Pancreas (tissue), 10 donors: Measurements from ENCODE around the gene C1QL4. TPM values are rescaled to one million over a fixed set of nuclear protein-coding genes. Genes with fewer than 3 reads are reported as not detected.
A peak's percentile ranks its signal among the peaks of the same experiment; 100 is the strongest.

Experiments
- ATAC-seq, 4 donors: fragments of 200-7000 bp; cut with Tn5 transposase; one replicate each; pipeline versions ENCODE4 v1.8.0 to v1.9.1; 2020; ENCODE audit warnings: mild to moderate bottlenecking in 4 of 4, moderate library complexity in 4 of 4
- DNase-seq, 6 donors: peaks; one replicate each; pipeline ENCODE4 v3.0.0-alpha.2; 2020
- FAIRE-seq: peaks from 2 replicates; lab custom pipeline; 2012; peaks lifted over from hg19 to GRCh38; lab: Jason Lieb, UNC
- H3K27ac ChIP-seq, 4 donors: fragments of 200-600 bp; sonication (generic); 1 replicate in 3 of 4; 2 replicates in 1 of 4; pipeline versions ENCODE4 v1.5.0 to v1.8.0; 2020
- H3K27me3 ChIP-seq, 4 donors: fragments of 200-600 bp; one replicate each; pipeline ENCODE4 v1.8.0; 2021
- H3K36me3 ChIP-seq, 3 donors: fragments of 200-600 bp; sonication (generic) in 1 of 3; one replicate each; pipeline versions ENCODE4 v1.5.0 to v1.8.0; 2020 to 2021
- H3K4me1 ChIP-seq, 3 donors: fragments of 200-600 bp; one replicate each; pipeline ENCODE4 v1.8.0; 2021
- H3K4me3 ChIP-seq, 4 donors: fragments of 200-600 bp; sonication (generic) in 2 of 4; one replicate each; pipeline versions ENCODE4 v1.5.0 to v1.8.0; 2020 to 2021
- H3K9me3 ChIP-seq, 4 donors: fragments of 200-600 bp; one replicate each; pipeline ENCODE4 v1.8.0; 2021
- CTCF ChIP-seq, 4 donors: fragments of 200-600 bp; sonication (generic) in 3 of 4; IDR thresholded peaks; one replicate each; pipeline versions ENCODE4 v1.5.0 to v1.8.0; 2021; ENCODE audit warnings: antibody characterized with exemption in 4 of 4
- WGBS, 2 donors: extraction: QIAGEN DNeasy Blood & Tissue Kit; methylation state at CpG; one replicate each; pipeline ENCODE4 v1.1.7; 2013; 5-methylcytosine and 5-hydroxymethylcytosine counted together
- intact Hi-C, 3 donors: fragments of 100-400 bp; cut with DNase I; formaldehyde crosslinking; loops; one replicate each; pipeline versions ENCODE4 v1.11.1 to v1.14.2; 2022
- polyA plus RNA-seq, 2 donors: library from polyadenylated mRNA; stranded (reverse); fragments of 200-250 nt; gene quantifications; one replicate each; pipeline ENCODE4 v1.2.3, GENCODE V29; 2013
- total RNA-seq, 6 donors: library from RNA; stranded (reverse); fragmentation: NEBNext Ultra II Directional in 4 of 6; extraction: Animal tissue kit (Norgen Biotek cat#: 25700) in 4 of 6; gene quantifications; one replicate each; pipeline versions ENCODE4 v1.2.1 to v1.2.4, GENCODE V29; 2021 to 2023
- donor health status: healthy with polysubstance abuse.
- donor health status: DM: no; HTN: no; CAD: no; lungs with moderate emphysema.
- donor health status: DM: no; HTN: no; CAD: no.
- donor health status: control.
- donor health status: control.
- donor health status: Bipolar disorder and iron deficiency.
- donor health status: DM: yes; HTN: yes; CAD: no.
- donor health status: DM: no; HTN: no; CAD: no.
- donor health status: DM: no; HTN: no; CAD: no.
- donor health status: DM: yes; HTN: yes; CAD: no.

The C1QL4 gene
- total and polyA plus RNA-seq, 8 donors: not detected

DNA sequence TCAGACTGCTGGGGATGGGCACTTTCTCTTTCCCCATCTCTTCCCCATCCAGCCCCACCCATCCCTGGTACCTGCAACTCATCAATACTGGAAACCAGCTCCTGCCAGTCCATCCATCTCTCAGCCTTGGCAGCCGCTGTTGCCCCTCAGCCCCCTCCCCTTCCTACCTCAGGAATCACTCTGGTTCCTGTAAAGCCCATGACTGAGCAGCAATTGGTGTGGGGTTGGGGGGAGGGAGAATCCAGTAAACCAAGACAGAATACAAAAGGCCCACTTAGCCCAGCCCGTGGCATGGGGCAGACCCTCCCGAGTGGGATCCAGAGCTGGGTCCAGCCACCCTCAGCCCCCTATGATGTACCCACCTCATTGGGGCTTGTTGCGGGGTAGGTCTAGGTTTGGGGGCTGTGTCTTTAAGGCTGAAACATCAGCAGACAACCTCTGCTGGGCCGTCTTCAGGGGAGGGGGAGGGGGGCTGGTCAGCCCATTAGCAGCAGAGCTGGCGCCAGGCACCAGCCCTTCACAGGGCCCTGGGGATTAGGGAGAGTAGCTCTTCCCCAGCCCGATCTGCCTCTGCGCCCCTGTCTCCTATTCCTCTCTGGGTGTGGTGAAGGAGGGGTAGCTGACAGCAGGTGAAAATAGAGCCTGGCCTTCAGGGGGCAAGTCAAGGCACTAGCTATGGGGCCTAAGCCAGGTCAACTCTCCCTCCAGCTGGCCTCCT is 42.7 kb downstream of the C1QL4 start:
- WGBS, 2 donors: 78 to 89% methylated on average over 8 of the region's 8 CpGs

GRCh38 chr12:49293056-49293956 is 43.7 kb downstream of the C1QL4 start:
- WGBS, 2 donors: 53% methylated on average over 13 to 18 of the region's 18 CpGs
- Histone ChIP-seq H3K4me1 (peaks cover 7 to 10% (median 7%) of the 10 kb centered on the region in 3 donors), H3K9me3 (no peaks in the 10 kb centered on the region), H3K36me3 (no peaks in the 10 kb centered on the region), H3K27ac (no peak overlapping the region), H3K27me3 (peaks cover 0 to 15% (median 0%) of the 10 kb centered on the region in 4 donors), H3K4me3 (no peak overlapping the region)
- DNase-seq: peak in 3 of 6 donors; percentile 35 to 75 (median 53)
- peak in 2 of 4 donors; percentile 37 to 38 for ATAC-seq
- TF ChIP-seq CTCF (IDR thresholded peaks at IDR 0.05): no peak
- intact Hi-C loops: no loop called here
- no peak for FAIRE-seq

More for the DNA sequence above, 42.7 kb downstream of the C1QL4 start:
- no peak for TF ChIP-seq CTCF (IDR thresholded peaks at IDR 0.05)
- DNase-seq (peak in 2 of 6 donors; percentile 42 to 46), ATAC-seq (no peak), FAIRE-seq (no peak)
- intact Hi-C loops: no loop called here
- H3K36me3 ChIP-seq: no peaks in the 10 kb centered on the region
- H3K27me3 ChIP-seq: peaks cover 0 to 15% (median 0%) of the 10 kb centered on the region in 4 donors
- H3K27ac ChIP-seq: no peak overlapping the region
- no peaks in the 10 kb centered on the region for H3K9me3 ChIP-seq
- peaks cover 7 to 10% (median 7%) of the 10 kb centered on the region in 3 donors for H3K4me1 ChIP-seq
- H3K4me3 ChIP-seq: no peak overlapping the region

DNA sequence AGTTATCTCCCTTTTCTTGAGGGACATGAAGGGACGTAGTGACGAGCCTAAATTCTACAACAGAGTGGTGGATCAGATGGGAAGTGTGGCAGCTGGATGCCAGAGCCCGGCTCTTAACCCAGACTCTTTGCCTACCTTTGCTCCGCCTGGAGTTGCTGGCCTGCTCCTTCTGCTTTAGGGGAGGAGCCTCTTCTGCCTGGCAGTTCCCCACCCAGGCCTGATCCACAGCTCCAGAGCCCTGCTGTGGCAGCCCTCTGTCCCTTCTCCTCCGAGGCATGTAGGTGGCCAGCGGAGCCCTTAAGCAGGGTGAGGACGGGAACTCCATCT is 44.3 kb downstream of the C1QL4 start:
- intact Hi-C loops: no loop called here
- ATAC-seq (peak in 2 of 4 donors; percentile 9 to 31), DNase-seq (no peak), FAIRE-seq (no peak)
- Histone ChIP-seq H3K27me3 (peaks cover 0 to 15% (median 0%) of the 10 kb centered on the region in 4 donors), H3K4me1 (peaks cover 7 to 10% (median 7%) of the 10 kb centered on the region in 3 donors), H3K27ac (no peak overlapping the region), H3K9me3 (no peaks in the 10 kb centered on the region), H3K36me3 (no peaks in the 10 kb centered on the region), H3K4me3 (no peak overlapping the region)
- no peak for TF ChIP-seq CTCF (IDR thresholded peaks at IDR 0.05)
- 59 to 62% methylated on average over 7 of the region's 7 CpGs for WGBS, 2 donors

- H3K36me3 ChIP-seq: no peaks in the 10 kb centered on the region
- FAIRE-seq (no peak), ATAC-seq (no peak), DNase-seq (peak in 1 of 6 donors; percentile 21)
- H3K27me3 ChIP-seq: peaks cover 0 to 4% (median 0%) of the 10 kb centered on the region in 4 donors
- no peak overlapping the region for H3K4me3 ChIP-seq
- 64 to 72% methylated on average over 9 of the region's 9 CpGs for WGBS, 2 donors
- H3K4me1 ChIP-seq: no peaks in the 10 kb centered on the region
- TF ChIP-seq CTCF (IDR thresholded peaks at IDR 0.05): no peak
- H3K9me3 ChIP-seq: no peaks in the 10 kb centered on the region
- H3K27ac ChIP-seq: no peak overlapping the region
- intact Hi-C loops: no loop called here
Observed at GRCh38 chr12:49288922-49289555, 47.9 kb downstream of the C1QL4 start.
